Measurements from ENCODE around the gene COP1. TPM values are rescaled to one million over a fixed set of nuclear protein-coding genes. Genes with fewer than 3 reads are reported as not detected.

COP1 gene
- total and polyA plus RNA-seq, 2 of the 8 experiments (the other 6 are each of a cell fraction or from before 2014, with no cell fraction given): 26.2 to 44.9 TPM

DNA sequence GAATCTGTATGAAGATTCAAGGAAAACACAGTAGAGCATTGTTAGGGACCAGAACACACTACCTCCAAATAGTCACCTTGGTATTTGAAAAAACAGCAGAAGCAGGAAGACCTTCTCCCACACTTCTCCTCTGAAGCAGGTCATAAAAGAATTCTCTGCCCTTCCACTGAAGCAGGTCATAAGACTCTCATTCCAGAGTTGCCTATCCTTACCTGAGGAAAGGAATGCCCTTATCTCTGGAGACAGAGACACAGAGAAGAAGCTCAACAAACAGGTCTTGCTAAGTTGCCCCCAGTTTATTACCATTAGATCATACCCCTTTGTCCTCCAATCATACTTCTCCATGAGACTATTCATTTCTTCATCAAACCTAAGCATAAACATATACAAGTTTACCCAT lies 237.9 kb downstream of the COP1 start (continued):
- TF ChIP-seq RXRA (IDR thresholded peaks at IDR 0.05; ENCODE audit: insufficient read depth, low read depth, low read length): no peak
